PC-3 (cell line): ENCODE data around the gene EIF5A2.
"Not testable (repeated sequence)": the region's sequence is repeated elsewhere in the genome, so short reads cannot be mapped to it uniquely, and the experiment has no call there.

Experiments
- EZH2 ChIP-seq: fragments of 300-600 bp; sonication (generic); IDR thresholded peaks from one replicate; pipeline ENCODE4 v1.6.1; 2017; ENCODE audit warnings: antibody characterized with exemption, mild to moderate bottlenecking, low read length; ENCODE audit not compliant: unreplicated experiment
- TF ChIP-seq, protein P1 (sequence below): fragments of 300-600 bp; sonication (generic); conservative IDR thresholded peaks from 2 replicates; pipeline ENCODE4 v1.5.1; 2017; ENCODE audit warnings: antibody characterized with exemption, low read depth, mild to moderate bottlenecking, low read length

DNA sequence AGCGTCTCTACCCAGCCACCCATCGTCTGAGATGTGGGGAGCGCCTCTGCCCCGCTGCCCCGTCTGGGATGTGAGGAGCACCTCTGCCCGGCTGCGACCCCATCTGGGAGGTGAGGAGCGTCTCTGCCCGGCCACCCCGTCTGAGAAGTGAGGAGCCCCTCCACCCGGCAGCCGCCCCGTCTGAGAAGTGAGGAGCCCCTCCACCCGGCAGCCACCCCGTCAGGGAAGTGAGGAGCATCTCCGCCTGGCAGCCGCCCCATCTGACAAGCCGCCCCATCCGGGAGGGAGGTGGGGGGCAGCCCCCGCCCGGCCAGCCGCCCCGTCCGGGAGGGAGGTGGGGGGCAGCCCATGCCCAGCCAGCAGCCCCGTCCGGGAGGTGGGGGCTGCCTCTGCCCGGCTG is 15.1 kb upstream of the EIF5A2 start:
- TF ChIP-seq, protein P1, sequence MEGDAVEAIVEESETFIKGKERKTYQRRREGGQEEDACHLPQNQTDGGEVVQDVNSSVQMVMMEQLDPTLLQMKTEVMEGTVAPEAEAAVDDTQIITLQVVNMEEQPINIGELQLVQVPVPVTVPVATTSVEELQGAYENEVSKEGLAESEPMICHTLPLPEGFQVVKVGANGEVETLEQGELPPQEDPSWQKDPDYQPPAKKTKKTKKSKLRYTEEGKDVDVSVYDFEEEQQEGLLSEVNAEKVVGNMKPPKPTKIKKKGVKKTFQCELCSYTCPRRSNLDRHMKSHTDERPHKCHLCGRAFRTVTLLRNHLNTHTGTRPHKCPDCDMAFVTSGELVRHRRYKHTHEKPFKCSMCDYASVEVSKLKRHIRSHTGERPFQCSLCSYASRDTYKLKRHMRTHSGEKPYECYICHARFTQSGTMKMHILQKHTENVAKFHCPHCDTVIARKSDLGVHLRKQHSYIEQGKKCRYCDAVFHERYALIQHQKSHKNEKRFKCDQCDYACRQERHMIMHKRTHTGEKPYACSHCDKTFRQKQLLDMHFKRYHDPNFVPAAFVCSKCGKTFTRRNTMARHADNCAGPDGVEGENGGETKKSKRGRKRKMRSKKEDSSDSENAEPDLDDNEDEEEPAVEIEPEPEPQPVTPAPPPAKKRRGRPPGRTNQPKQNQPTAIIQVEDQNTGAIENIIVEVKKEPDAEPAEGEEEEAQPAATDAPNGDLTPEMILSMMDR = not testable (repeated sequence)
- TF ChIP-seq EZH2 = not testable (repeated sequence)
